T-cell (primary cell): ENCODE measurements around the gene SIPA1L3. TPM values are rescaled to one million over a fixed set of nuclear protein-coding genes. Genes with fewer than 3 reads are reported as not detected.

ENCODE experiments used
- ATAC-seq, 4 experiments: fragments of 200-7000 bp in 3 of 4; fragments of 150-1000 bp in 1 of 4; cut with Tn5 transposase; replicated peaks in 1 of 4; 1 replicate in 3 of 4; 2 replicates in 1 of 4; pipeline ENCODE4 v1.10.0; 2021; ENCODE audit warnings: moderate library complexity in 3 of 4, mild to moderate bottlenecking in 2 of 4, moderate number of reproducible peaks in 1 of 4
- CTCF ChIA-PET, 2 donors: fragments of 300-600 bp; sonication (Branson Sonifier 250); formaldehyde crosslinking; loops; one replicate each; lab custom pipeline; 2022; ENCODE audit warnings: antibody characterized with exemption in 2 of 2; lab: Charles Lee
- POLR2A ChIA-PET, 2 donors: fragments of 300-600 bp; sonication (Branson Sonifier 250); formaldehyde crosslinking; loops; one replicate each; lab custom pipeline; 2022; ENCODE audit warnings: antibody characterized with exemption in 2 of 2; lab: Charles Lee
- DNase-seq, 35 experiments: peaks; one replicate each; pipeline versions ENCODE4 v3.0.0 to v3.0.0-alpha.2; 2013 to 2023
- H3K27ac ChIP-seq: one replicate; pipeline ENCODE4 v1.5.1; 2013; ENCODE audit warnings: low read length
- H3K27me3 ChIP-seq, 2 experiments: replicated peaks in 1 of 2; 1 replicate in 1 of 2; 2 replicates in 1 of 2; pipeline versions ENCODE4 v1.6.1 to v1.7.0; 2013; ENCODE audit warnings: low read length in 1 of 2, mixed read lengths in 1 of 2; ENCODE audit not compliant: control insufficient read depth in 2 of 2, insufficient read depth in 2 of 2; ENCODE audit errors: extremely low read depth in 1 of 2
- H3K36me3 ChIP-seq, 2 donors: 1 replicate in 1 of 2; 2 replicates in 1 of 2; pipeline versions ENCODE4 v1.6.1 to v1.7.0; 2013; ENCODE audit warnings: low read length in 1 of 2; ENCODE audit not compliant: control insufficient read depth in 2 of 2, insufficient read depth in 1 of 2; ENCODE audit errors: extremely low read depth in 1 of 2
- H3K4me1 ChIP-seq, 2 experiments: 1 replicate in 1 of 2; 2 replicates in 1 of 2; pipeline versions ENCODE4 v1.6.1 to v1.7.0; 2013; ENCODE audit warnings: low read length in 2 of 2, mixed read lengths in 1 of 2; ENCODE audit not compliant: insufficient read depth in 2 of 2, control insufficient read depth in 1 of 2; ENCODE audit errors: extremely low read depth in 1 of 2
- H3K4me3 ChIP-seq, 2 donors: 1 replicate in 1 of 2; 2 replicates in 1 of 2; pipeline versions ENCODE4 v1.5.1 to v1.7.0; 2013; ENCODE audit warnings: mild to moderate bottlenecking in 2 of 2, low read length in 1 of 2, moderate library complexity in 1 of 2; ENCODE audit not compliant: control insufficient read depth in 1 of 2; ENCODE audit errors: extremely low read depth in 1 of 2
- H3K9me3 ChIP-seq: 2 replicates; pipeline ENCODE4 v1.7.0; 2013
- H3K27ac Mint-ChIP-seq, 2 donors: one replicate each; pipeline ENCODE4 v1.8.0; 2020 to 2021; ENCODE audit warnings: mild to moderate bottlenecking in 2 of 2, mixed read lengths in 2 of 2
- H3K27me3 Mint-ChIP-seq, 2 donors: one replicate each; pipeline ENCODE4 v1.8.0; 2021 to 2022; ENCODE audit warnings: mixed read lengths in 2 of 2
- H3K36me3 Mint-ChIP-seq: one replicate; pipeline ENCODE4 v1.8.0; 2021; ENCODE audit warnings: mixed read lengths
- H3K4me1 Mint-ChIP-seq, 3 donors: one replicate each; pipeline ENCODE4 v1.8.0; 2020 to 2022; ENCODE audit warnings: mixed read lengths in 3 of 3, mild to moderate bottlenecking in 1 of 3
- H3K4me3 Mint-ChIP-seq, 3 donors: one replicate each; pipeline ENCODE4 v1.8.0; 2020 to 2022; ENCODE audit warnings: mild to moderate bottlenecking in 3 of 3, mixed read lengths in 3 of 3, moderate library complexity in 3 of 3
- H3K9me3 Mint-ChIP-seq, 3 donors: one replicate each; pipeline ENCODE4 v1.8.0; 2020 to 2022; ENCODE audit warnings: mixed read lengths in 3 of 3
- WGBS: methylation state at CpG from one replicate; pipeline ENCODE4 v1.1.5; 2013; ENCODE audit warnings: missing lambda C conversion rate; ENCODE audit not compliant: insufficient coverage; 5-methylcytosine and 5-hydroxymethylcytosine counted together
- total RNA-seq, 35 experiments: library from RNA in 6 of 35; stranded (reverse) in 6 of 35; fragments of 120-200 nt in 1 of 35; gene quantifications; one replicate each; pipeline versions ENCODE4 v1.2.1 to v1.2.4 and lab custom pipeline; 2013 to 2026

The SIPA1L3 gene
- total RNA-seq, 5 donors from 2014 or later (not counting 1 experiment from before 2014, with no cell fraction given), result 26.2 to 40.6 (median 35.5) TPM

- CTCF ChIA-PET, result no interaction called here
- peaks cover 6 to 23% (median 13%) of the 10 kb centered on the region in 3 donors for H3K4me1 Mint-ChIP-seq
- POLR2A ChIA-PET, result interaction anchor here in 1 of 2 donors (0.5 kb wide), 1 partner anchor 533 kb away, joined by 8 read pairs; no protein-coding TSS in a partner anchor
- Histone ChIP-seq H3K4me3 (peak overlapping the region in 1 of 2 donors; percentile 41), H3K36me3 (no peaks in the 10 kb centered on the region), H3K27ac (no peak overlapping the region), H3K4me1 (peaks cover 12% of the 10 kb centered on the region in 2 experiments), H3K9me3 (no peaks in the 10 kb centered on the region), H3K27me3 (no peaks in the 10 kb centered on the region)
- no peaks in the 10 kb centered on the region for H3K27me3 Mint-ChIP-seq
- H3K9me3 Mint-ChIP-seq, result no peaks in the 10 kb centered on the region
- ATAC-seq (peak in 2 of 4 experiments; percentile 24 to 64), DNase-seq (peak in 4 of 35 experiments; percentile 6 to 15 (median 9))
- peaks cover 4% of the 10 kb centered on the region for H3K36me3 Mint-ChIP-seq
- 25% methylated on average over 9 of the region's 18 CpGs for WGBS
- no peak overlapping the region for H3K4me3 Mint-ChIP-seq
- no peak overlapping the region for H3K27ac Mint-ChIP-seq
Observed at GRCh38 chr19:38003438-38004185, 96.6 kb downstream of the SIPA1L3 start.

DNA sequence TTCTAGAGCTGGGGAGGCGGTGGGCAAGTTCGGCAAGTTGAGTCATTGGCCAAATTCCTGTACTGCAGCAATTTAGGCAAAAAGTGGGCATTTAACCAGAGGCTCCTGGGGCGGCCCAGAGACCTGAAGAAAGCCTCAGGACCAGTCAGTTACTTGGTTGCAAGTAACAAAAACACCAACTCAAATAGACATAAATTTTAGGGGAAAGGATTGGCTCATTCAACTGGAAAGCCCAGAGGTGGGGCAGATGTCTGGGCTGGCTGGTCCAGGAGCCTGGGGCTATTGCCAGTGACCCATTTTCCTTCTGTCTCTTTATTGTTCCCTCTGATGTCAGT is 97.1 kb downstream of the SIPA1L3 start:
- peaks cover 6 to 23% (median 15%) of the 10 kb centered on the region in 3 donors for H3K4me1 Mint-ChIP-seq
- DNase-seq (no peak), ATAC-seq (no peak)
- peaks cover 5% of the 10 kb centered on the region for H3K36me3 Mint-ChIP-seq
- no peak overlapping the region for H3K27ac ChIP-seq
- H3K27me3 Mint-ChIP-seq, result no peaks in the 10 kb centered on the region
- no peaks in the 10 kb centered on the region for H3K9me3 ChIP-seq
- 75% methylated on average over 2 of the region's 3 CpGs for WGBS
- peaks cover 12% of the 10 kb centered on the region in 2 experiments for H3K4me1 ChIP-seq
- H3K4me3 Mint-ChIP-seq, result no peak overlapping the region
- H3K36me3 ChIP-seq, result no peaks in the 10 kb centered on the region
- no peaks in the 10 kb centered on the region for H3K27me3 ChIP-seq
- ChIA-PET CTCF (no interaction called here), POLR2A (interaction anchor here in 1 of 2 donors (0.5 kb wide), 1 partner anchor 32 kb away, joined by 9 read pairs; no protein-coding TSS in a partner anchor)
- no peaks in the 10 kb centered on the region for H3K9me3 Mint-ChIP-seq
- H3K4me3 ChIP-seq, result no peak overlapping the region
- H3K27ac Mint-ChIP-seq, result no peak overlapping the region

DNA sequence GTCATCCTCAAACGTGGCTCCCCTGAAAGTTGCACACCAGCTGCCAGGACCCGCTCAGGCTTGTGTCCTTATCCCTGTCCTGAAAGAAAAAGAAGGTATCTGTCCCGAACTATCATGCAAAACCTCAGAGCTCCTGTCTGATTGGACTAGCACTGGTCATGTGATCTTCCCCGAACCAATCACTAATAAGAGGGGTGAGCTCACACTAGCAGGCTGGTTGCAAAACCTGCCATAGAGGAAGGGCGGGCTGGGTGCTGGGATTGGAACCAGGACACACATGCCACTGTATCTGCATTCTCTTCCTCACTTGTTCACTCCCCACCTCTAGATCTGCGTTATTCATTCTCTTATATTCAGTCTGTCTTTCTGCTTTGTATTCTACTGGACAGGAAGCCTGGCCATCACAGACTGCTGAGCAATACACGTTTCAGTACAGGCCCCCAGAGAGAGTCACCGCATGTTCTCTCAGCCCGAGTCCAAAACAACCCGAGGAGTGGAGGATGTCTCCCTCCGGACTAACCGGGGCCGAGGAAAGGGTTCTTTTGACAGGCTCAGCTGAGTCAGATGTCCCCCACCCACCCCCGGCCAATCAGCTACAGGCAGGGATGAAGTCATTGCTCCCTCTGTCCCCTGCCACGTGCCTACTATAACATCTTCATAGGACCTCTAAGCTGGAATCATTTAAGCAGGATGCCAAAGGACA is 97.7 kb downstream of the SIPA1L3 start:
- Mint-ChIP-seq H3K27me3 (no peaks in the 10 kb centered on the region), H3K4me1 (peaks cover 6 to 22% (median 18%) of the 10 kb centered on the region in 3 donors), H3K9me3 (no peaks in the 10 kb centered on the region), H3K27ac (no peak overlapping the region), H3K4me3 (no peak overlapping the region), H3K36me3 (peaks cover 10% of the 10 kb centered on the region)
- no peak overlapping the region for H3K4me3 ChIP-seq
- ChIA-PET POLR2A (interaction anchor here in 1 of 2 donors (0.5 kb wide), 1 partner anchor 32 kb away, joined by 9 read pairs; no protein-coding TSS in a partner anchor), CTCF (no interaction called here)
- DNase-seq (peak in 3 of 35 experiments; percentile 3 to 30 (median 8)), ATAC-seq (no peak)
- H3K9me3 ChIP-seq, result no peaks in the 10 kb centered on the region
- no peaks in the 10 kb centered on the region for H3K27me3 ChIP-seq
- H3K4me1 ChIP-seq, result peaks cover 12 to 13% of the 10 kb centered on the region in 2 experiments
- no peak overlapping the region for H3K27ac ChIP-seq
- 86% methylated on average over 7 of the region's 15 CpGs for WGBS
- H3K36me3 ChIP-seq, result no peaks in the 10 kb centered on the region

DNA sequence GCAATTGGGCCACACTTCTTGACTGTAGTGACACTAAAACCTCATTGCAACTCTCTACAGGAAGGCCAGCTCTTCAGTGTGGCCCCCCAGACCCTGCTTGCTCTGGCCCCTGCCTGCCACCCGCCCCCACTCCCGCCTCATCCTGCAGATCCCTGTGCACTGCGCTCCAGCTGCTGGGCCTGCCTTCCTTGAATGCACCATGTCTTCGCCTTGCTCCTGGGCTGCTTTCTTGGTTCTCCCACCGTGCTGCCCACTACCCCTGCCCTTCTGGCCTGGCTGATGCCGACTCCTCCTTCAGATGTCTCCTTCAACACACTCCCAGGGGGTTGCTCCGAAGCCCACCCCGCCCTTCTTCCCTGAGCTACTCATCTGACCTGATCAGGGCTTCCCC is 98.2 kb downstream of the SIPA1L3 start:
- Mint-ChIP-seq H3K9me3 (no peaks in the 10 kb centered on the region), H3K36me3 (peaks cover 13% of the 10 kb centered on the region), H3K27ac (no peak overlapping the region), H3K4me1 (peaks cover 6 to 23% (median 21%) of the 10 kb centered on the region in 3 donors), H3K27me3 (no peaks in the 10 kb centered on the region), H3K4me3 (no peak overlapping the region)
- CTCF ChIA-PET, result interaction anchor here in 1 of 2 donors (0.5 kb wide), 1 partner anchor 88 kb away, joined by 3 read pairs; no protein-coding TSS in a partner anchor
- H3K9me3 ChIP-seq, result no peaks in the 10 kb centered on the region
- no peaks in the 10 kb centered on the region for H3K27me3 ChIP-seq
- DNase-seq (no peak), ATAC-seq (no peak)
- peaks cover 12 to 17% of the 10 kb centered on the region in 2 experiments for H3K4me1 ChIP-seq
- WGBS, result 81% methylated on average over 6 of the region's 8 CpGs
- H3K4me3 ChIP-seq, result no peak overlapping the region
- POLR2A ChIA-PET, result no interaction called here
- no peaks in the 10 kb centered on the region for H3K36me3 ChIP-seq
- no peak overlapping the region for H3K27ac ChIP-seq

DNA sequence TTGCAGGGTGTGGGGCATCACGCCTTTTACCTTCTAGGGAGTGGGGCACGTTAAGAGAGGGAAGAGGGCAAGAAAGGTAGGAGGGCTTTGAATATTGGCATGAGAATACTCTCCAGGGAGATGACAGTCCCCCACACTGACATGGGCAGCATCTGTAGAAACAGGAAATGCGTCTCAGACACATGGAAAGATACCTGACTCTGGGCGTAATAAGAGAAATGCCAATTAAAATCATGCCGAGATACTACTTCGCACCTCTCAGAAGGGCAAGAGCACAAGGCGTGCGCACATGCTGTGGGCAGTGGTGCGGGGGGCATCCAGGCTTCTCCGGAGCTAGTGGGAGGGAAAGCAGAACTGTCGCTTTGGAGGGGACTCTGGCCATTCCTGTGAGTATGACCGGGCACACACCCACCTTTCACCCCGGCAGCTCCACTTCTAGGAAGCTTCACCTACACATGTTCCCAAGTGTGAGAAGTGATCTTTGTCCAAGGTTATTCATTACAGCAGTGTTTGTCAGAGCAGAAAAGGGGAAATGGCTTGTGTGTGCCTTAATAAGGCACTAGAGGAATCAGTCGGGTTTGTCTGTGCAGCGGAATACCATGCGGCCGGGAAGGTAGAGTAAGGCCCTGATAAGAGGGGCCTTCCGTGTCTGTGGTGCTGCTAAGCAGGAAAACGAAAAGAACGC is 99.5 kb downstream of the SIPA1L3 start:
- no peaks in the 10 kb centered on the region for H3K36me3 ChIP-seq
- WGBS, result 95% methylated on average over 9 of the region's 20 CpGs
- Mint-ChIP-seq H3K9me3 (no peaks in the 10 kb centered on the region), H3K27me3 (no peaks in the 10 kb centered on the region), H3K27ac (no peak overlapping the region), H3K4me3 (no peak overlapping the region), H3K4me1 (peaks cover 0 to 23% (median 15%) of the 10 kb centered on the region in 3 donors), H3K36me3 (peaks cover 15% of the 10 kb centered on the region)
- H3K4me1 ChIP-seq, result peaks cover 7 to 17% of the 10 kb centered on the region in 2 experiments
- ATAC-seq (no peak), DNase-seq (no peak)
- no peaks in the 10 kb centered on the region for H3K27me3 ChIP-seq
- ChIA-PET CTCF (no interaction called here), POLR2A (no interaction called here)
- H3K27ac ChIP-seq, result no peak overlapping the region
- H3K9me3 ChIP-seq, result no peaks in the 10 kb centered on the region
- H3K4me3 ChIP-seq, result no peak overlapping the region

GRCh38 chr19:38009650-38010242 is 102.7 kb downstream of the SIPA1L3 start:
- WGBS, result 100% methylated on average over 4 of the region's 9 CpGs
- Histone ChIP-seq H3K27ac (no peak overlapping the region), H3K4me3 (no peak overlapping the region), H3K27me3 (no peaks in the 10 kb centered on the region), H3K4me1 (peaks cover 0 to 4% of the 10 kb centered on the region in 2 experiments), H3K36me3 (no peaks in the 10 kb centered on the region), H3K9me3 (no peaks in the 10 kb centered on the region)
- Mint-ChIP-seq H3K27me3 (no peaks in the 10 kb centered on the region), H3K4me1 (peaks cover 0 to 20% (median 7%) of the 10 kb centered on the region in 3 donors), H3K36me3 (peaks cover 27% of the 10 kb centered on the region), H3K9me3 (no peaks in the 10 kb centered on the region), H3K4me3 (no peak overlapping the region), H3K27ac (peak overlapping the region in 1 of 2 donors; percentile 77)
- DNase-seq (no peak), ATAC-seq (no peak)
- POLR2A ChIA-PET, result no interaction called here
- CTCF ChIA-PET, result no interaction called here
